Mammary epithelial cell (primary cell): ENCODE measurements around the gene CBX5.
"Not testable (repeated sequence)": the region's sequence is repeated elsewhere in the genome, so short reads cannot be mapped to it uniquely, and the experiment has no call there.

Experiments used
- CTCF ChIP-seq, 2 donors: IDR thresholded peaks in 1 of 2; conservative IDR thresholded peaks in 1 of 2; 2 replicates each; pipeline ENCODE4 v1.5.1; 2011 to 2012; ENCODE audit warnings: inconsistent platforms in 2 of 2, low read length in 2 of 2, mild to moderate bottlenecking in 2 of 2, control low read depth in 1 of 2, low read depth in 1 of 2; ENCODE audit not compliant: insufficient read depth in 1 of 2; ENCODE audit errors: extremely low read depth in 1 of 2
- EZH2 ChIP-seq: IDR thresholded peaks from 2 replicates; pipeline ENCODE4 v1.6.1; 2012; ENCODE audit warnings: low read length, inconsistent platforms, borderline replicate concordance

- TF ChIP-seq EZH2; CTCF (conservative IDR thresholded peaks at IDR 0.05 in 1 of 2, IDR thresholded peaks at IDR 0.05 in 1 of 2; ENCODE audit: extremely low read depth in 1 of 2, insufficient read depth in 1 of 2, low read depth in 1 of 2, low read length in 2 of 2): not testable (repeated sequence)
Observed at GRCh38 chr12:54281261-54281638, 1.3 kb upstream of the CBX5 start.
